GM12864 (cell line): Measurements from ENCODE around the gene PRC1.

Experiments used
- DNase-seq: peaks from one replicate; pipeline ENCODE4 v3.0.0-alpha.2; 2011; ENCODE audit warnings: low read depth
- H3K4me3 ChIP-seq: 2 replicates; pipeline ENCODE4 v1.5.1; 2011; ENCODE audit warnings: mild to moderate bottlenecking, low read depth, low read length, control low read depth
- TF ChIP-seq, protein P1 (sequence below): IDR thresholded peaks from 2 replicates; pipeline ENCODE4 v1.5.1; 2011; ENCODE audit warnings: low read depth, mild to moderate bottlenecking, moderate library complexity, low read length, control low read depth, inconsistent platforms; ENCODE audit errors: missing control alignments

PRC1 gene

DNA sequence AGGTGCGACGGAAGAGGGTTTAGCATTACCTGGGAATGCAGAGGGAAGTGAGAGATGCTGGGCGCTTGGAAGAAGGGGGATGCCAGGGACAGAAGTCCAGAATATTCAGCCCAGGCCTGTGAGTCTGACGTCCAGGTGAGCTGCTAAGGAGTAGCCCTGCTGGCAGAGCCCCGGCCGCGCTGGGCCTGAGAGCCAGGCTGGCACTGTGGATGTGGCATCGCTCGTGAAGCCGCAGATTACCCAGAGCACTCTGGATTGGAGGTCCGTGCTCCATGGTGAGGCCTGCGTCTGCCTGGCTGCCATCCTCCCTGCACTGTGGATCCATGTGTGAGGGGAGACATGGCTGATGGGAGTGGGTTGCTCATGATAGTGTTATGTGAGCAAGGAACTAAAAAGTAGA is 76.8 kb downstream of the PRC1 start:
- no peak overlapping the region for H3K4me3 ChIP-seq
- no peak for DNase-seq
- TF ChIP-seq, protein P1, sequence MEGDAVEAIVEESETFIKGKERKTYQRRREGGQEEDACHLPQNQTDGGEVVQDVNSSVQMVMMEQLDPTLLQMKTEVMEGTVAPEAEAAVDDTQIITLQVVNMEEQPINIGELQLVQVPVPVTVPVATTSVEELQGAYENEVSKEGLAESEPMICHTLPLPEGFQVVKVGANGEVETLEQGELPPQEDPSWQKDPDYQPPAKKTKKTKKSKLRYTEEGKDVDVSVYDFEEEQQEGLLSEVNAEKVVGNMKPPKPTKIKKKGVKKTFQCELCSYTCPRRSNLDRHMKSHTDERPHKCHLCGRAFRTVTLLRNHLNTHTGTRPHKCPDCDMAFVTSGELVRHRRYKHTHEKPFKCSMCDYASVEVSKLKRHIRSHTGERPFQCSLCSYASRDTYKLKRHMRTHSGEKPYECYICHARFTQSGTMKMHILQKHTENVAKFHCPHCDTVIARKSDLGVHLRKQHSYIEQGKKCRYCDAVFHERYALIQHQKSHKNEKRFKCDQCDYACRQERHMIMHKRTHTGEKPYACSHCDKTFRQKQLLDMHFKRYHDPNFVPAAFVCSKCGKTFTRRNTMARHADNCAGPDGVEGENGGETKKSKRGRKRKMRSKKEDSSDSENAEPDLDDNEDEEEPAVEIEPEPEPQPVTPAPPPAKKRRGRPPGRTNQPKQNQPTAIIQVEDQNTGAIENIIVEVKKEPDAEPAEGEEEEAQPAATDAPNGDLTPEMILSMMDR = no peak

DNA sequence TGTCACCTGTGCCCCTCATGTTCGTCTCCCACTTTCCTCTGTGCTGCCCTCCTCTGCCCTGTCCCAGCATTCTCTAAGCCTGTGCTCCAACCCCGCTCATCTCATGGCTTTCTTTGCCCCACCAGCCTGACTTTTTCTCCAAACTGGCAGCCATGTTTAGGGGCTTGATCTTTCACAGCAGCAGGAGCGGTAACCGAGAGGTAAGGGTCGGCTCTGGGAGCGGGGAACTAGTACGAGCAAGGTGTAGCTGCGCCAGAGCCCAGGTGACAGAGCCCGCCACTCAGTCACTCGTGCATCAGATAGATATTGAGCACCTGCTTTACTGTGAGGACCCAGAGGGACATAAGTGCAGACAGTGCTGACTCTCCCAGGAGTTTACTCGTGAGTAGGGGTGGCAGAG is 77.9 kb downstream of the PRC1 start:
- no peak overlapping the region for H3K4me3 ChIP-seq
- no peak for DNase-seq
- TF ChIP-seq, protein P1 = no peak
